HL-60/S4 (cell line): Measurements from ENCODE around the gene KIAA0232.

Source experiments
- in situ Hi-C: fragments of 300-500 bp; cut with MboI; formaldehyde crosslinking; loops from 2 replicates; pipeline ENCODE4 v1.14.3; 2022; ENCODE audit warnings: low sequenced_read_pairs

The KIAA0232 gene

DNA sequence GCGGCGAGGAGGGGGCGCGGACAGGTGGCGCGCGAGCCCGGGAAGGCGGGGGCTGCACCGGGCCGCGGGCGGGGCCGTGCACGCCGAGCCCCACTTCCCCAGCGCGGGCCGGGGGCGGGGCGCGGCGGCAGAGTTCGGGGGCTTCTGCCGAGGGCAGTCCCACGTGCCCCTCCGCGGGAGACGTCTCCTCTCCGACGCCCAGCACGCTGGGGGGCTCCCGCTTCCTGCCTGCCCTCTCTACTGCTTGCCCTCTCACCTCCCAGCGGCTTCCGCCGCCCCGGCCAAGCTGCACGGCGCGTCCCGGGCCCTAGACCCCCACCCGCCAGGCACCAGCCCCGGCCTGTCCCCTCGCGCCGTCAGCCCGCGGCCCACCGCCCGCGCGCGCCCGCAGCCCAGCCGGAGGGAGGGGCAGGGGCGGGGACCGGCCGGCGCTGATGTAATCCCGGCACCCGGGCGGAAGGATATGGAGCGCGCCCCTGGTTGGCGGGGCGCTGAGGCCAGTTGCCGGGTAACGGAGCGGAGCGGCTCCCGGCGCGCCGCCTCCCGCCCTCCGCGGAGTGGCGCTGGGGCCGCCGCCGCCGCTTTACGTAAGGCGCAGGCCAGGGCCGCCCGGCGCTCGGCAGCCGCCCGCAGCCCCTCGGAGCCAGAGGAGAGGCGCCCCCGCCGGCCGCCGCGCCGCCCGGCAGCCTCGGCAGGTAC is at the start of gene KIAA0232:
KIAA0232 (plus strand) TSS at position 581 of the 699 bp plus-strand sequence. CDS start 41,727 bp downstream, outside the sequence.
- in situ Hi-C loops = no loop called here

DNA sequence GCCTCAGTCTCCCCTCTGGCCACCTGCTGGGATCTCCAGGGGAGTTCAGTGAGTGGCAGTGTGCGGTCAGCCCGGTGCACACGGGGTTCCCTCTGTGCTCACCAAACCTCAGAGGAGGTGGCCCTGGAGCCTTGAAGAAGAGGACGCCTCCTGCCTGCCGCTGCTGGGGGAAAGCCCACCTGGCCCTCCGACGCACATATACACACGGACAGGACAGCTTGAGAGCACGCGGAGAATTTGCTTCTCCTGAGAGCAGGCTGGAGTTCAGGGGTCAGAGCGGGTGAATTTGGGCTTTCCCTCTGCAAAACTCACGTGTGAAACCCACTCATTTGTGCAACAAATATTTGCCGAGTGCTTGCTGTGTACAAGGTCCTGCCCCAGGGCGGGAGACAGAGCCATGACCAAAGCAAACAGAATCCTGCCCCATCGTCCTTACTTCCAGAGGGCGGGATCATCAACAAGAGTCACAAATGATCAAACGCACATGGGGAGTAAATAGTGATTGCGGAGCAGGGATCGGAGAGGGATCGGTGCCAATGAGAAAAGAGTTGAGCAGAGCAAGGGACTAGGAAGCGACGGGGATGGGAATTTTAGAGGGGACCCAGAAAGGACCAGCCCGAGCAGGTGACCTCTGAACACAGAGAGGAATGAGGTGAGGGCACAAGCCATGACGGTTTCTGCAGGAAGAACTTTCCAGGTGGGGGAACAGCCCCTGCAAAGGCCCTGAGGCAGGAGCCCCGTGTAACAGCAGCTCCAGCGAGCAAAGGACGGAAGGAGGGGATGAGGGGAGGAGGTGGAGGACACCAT is 49.0 kb upstream of the KIAA0232 start:
- in situ Hi-C loops = no loop called here

DNA sequence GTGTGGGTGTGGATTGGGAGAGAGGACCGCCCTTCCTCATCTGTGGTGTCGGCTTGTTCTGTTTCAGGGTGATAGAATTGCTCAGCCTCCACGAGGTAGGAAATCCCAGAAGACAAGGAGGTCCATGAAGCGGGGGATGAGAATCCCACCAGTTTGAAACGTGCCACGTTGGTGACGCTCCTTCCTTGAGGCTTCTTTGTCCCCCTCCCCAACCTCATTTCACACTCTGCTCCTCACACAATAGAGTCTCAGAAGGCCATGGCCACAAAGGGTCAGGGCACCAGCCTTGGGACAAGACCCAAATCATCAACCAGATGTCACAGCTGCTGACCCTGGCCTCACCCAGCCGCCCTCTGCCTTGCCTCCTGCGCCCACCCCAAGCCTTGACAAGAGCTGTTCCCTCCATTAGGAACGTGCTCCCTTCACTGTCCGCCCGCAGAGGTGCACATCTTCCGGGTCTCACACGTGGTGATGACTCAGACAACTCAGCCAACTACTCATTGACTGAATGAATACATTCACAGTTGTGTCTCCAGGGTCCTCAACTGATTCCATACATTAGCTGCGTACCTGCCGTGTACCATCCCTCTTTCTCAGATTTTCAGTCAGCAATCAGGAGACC is 48.3 kb upstream of the KIAA0232 start:
- in situ Hi-C loops = no loop called here

- in situ Hi-C loops = no loop called here
Measured at GRCh38 chr4:6739920-6740319, 42.6 kb upstream of the KIAA0232 start.

DNA sequence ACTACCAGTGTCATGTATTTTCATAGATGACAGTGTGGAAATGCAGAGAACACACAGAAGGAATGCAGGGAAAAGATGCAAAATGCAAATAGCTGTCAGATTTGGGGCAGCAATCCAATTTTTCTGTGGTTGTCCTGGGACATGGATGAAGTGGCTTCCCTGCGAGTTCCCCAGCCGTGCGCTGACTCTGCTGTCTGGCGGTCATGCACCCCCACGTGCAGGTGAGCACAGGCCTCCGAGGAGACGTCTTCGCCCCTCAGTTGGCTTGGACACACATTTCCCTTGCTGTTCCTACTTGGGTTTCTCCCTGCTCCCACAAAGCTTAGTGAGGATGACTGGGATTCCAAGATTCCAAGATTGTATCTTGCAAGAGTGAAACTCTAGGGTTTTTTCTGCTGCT is 42.2 kb upstream of the KIAA0232 start:
- in situ Hi-C loops = no loop called here

DNA sequence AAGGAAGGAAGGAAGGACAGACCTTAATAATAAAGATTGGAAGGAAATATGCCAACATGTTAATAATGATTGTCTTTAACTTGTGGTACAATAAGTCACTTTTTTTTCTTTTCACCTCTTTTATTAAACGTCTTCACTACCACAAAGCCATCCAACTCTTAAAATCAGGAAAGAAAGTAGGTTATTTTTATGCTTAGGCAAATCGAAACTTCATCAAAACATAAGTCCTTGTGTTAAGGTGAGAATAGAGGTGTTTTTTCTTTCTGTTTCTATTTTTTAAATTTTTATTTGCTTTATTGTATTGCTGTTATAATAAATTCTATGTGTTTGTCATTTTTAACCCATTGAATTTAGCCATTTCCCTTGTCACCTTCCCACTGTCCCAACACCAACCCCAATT is 40.0 kb upstream of the KIAA0232 start:
- in situ Hi-C loops = no loop called here

- in situ Hi-C loops = no loop called here
Measured at GRCh38 chr4:6742989-6743388, 39.5 kb upstream of the KIAA0232 start.

DNA sequence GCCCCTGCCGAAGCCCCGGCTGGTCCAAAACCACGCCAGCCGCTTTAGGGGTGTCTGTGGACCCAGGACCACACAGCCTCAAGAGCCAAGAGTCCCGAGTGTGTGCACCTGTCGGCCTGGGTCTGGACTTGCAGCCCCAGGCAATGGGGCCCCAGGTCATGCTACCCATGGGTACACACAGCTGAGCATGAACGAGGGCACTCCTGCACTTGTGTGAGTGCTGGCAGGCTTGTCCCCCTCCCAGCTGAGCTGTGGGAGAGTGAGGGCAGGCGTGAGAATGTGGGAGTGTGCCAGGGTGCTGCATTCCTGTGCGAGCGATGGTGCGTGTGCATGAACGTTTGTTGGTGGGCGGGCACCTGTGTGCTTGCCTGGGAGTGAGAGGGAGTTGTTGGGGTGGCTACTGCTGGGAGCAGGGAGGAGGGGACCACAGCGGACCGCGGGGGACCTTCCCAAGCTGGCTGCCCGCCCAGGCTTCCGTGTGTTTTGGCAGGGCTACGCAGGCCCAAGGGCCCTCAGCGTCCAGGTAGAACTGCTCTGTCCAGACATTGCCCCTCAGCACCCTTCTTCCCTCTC is 35.7 kb upstream of the KIAA0232 start:
- in situ Hi-C loops = no loop called here

GRCh38 chr4:6747294-6748051 is 35.1 kb upstream of the KIAA0232 start:
- in situ Hi-C loops = no loop called here

DNA sequence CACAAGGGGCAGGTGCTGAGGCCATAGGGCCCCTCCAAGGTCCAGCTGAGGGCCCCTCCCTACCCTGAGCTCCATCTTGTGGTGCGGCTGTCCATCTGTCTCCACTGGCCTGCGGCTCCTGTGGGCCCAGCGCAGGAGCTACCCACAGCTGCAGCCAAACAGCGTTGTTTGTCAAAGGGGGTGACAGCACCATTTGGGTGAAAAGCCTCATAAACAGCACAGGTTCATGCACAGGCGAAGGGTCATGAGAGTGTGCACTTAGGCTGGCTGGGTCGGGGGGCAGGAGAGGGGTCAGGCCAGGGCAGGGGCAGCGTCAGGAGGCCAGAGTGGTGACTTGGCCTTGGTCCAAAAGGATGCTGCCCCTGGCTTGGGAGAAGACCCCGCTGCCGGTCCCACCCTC is 34.2 kb upstream of the KIAA0232 start:
- in situ Hi-C loops = no loop called here

- in situ Hi-C loops = no loop called here
Measured at GRCh38 chr4:6749340-6750171, 33.0 kb upstream of the KIAA0232 start.

DNA sequence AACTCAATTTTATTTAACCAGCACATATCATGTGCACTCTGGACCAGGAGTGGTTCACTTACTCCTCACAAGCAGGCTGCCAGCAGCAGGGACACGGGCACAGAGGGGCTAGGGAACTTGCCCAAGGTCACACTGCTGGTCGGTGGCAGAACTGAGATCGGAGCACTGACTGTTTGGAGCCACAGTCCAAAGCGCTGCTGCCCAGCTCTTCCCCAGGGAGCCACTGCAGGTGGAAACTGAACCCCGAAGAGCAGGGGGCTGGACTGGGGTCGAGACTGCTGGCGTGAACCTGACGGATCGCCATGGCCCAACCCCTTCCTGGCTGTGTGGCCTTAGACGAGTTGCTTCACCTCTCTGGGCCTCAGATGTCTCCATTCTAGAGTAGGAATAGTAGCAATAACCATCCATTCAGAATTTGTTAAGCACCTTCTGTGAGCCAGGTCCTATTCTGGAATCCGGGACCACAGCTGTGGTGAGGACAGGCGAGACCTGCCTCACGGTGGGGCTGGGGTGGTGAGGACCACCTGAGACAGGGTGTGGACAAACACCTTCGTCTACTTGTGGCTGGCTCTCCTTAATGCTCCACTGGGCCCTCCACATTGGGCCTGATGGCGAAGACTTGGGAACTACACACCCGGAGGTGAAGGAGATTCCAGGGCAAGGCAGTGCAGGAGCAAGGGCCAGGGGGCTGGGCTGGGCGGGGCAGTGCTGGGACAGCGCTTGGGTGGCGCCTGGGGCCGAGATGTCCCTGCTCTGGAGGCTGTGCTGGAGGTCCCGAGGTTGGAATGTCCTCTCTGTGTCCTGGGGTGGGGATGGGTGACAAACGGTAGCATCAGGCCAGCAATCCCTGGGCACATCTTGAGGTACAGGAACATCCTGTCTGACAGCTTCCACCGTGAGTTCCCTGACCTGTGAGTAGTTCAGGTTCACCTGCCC is 32.0 kb upstream of the KIAA0232 start:
- in situ Hi-C loops = no loop called here

GRCh38 chr4:6751611-6752485 is 30.7 kb upstream of the KIAA0232 start:
- in situ Hi-C loops = no loop called here

DNA sequence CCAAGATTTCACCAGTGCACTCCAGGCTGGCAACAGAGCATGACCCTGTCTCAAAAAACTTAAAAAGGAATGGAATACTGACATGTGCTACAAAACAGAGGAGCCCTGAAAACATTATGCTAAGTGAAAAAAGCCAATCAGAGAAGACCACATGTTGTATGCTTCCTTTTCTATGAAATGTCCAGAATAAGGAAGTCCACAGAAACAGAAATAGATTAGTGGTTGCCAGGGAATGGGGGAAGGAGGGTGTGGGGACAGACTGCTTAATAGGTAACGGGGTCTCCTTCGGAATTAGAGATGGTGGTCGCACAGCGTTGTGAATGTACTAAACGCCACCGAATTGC is 30.1 kb upstream of the KIAA0232 start:
- in situ Hi-C loops = no loop called here

GRCh38 chr4:6753103-6753560 is 29.4 kb upstream of the KIAA0232 start:
- in situ Hi-C loops = no loop called here

DNA sequence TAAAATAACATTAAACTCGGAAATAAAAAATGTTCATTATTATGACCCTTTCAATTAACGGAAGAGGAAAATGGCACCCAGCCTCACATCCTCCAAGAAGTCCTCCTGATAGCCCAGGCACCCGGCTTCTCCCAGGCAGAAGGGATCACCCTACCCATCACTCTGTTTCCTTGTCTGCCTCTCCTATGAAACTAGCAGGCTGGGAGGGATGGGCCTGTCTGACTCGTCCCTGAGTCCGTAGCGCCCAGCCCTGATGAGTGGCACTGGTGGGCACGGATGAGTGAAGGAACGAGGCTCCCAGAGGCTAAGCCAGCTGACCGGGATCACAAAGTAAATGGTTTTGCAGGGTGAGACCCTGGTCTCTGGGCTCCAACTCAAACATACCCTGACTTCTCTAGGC is 28.6 kb upstream of the KIAA0232 start:
- in situ Hi-C loops = no loop called here

DNA sequence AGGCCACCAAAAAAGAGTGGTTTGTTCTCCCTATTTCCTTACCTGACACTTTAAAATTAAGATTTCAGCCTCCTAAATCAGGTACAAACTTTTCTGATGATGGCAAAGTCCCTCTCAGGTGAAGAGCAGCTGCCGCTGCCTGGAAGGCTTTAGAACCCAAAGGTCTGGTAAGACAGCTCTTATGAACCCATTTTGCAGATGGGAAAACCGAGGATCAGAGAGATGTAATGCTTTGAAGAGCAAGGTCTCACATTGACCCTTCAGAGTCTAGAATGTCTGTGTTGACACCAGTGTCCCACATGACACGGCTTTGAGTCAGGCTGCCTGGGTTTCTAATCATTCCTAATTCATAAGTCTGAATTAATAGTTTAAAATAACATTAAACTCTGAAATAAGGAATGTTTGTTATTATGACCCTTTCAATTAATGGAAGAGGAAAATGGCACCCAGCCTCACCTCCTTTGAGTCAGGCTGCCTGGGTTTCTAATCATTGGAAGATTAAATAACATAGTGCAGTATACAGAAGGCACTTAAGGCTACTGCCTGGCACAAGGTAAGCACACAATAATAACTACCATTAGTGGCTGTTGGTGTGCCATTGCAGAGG is 27.9 kb upstream of the KIAA0232 start:
- in situ Hi-C loops = no loop called here
